ENCODE measurements around the gene SLC41A1.

Gene SLC41A1

DNA sequence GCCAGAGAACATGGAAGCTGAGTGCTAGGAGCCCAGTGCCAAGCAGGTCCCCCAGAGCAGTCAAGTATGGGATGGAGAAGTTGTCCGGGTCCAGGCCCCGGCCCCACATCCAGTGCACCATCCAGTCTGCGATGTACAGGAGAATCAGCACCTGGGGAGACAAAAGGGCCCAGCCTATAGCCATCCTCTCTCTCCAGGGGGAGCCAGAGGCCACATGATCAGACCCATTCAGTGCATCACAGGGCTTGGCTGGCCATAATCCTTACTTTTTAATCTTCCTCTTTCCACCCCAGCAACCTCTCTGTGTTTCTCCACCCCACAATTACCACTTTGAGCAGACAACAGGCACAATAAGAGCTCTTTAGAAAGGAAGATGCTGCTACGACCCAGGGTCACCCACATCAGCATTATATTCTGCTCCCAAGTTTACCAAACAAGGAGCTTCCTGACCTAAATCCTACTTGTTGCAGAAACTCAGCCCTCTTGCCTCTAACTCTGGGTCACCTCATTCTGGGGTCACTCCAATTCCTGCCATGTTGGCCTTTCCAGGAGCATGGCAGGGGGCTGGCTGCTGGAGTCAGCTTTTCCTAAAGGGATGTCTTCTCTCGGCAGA is 21.3 kb downstream of the SLC41A1 start:
- intact Hi-C loops (cut with micrococcal nuclease) = loop anchor here (1.0 to 5.0 kb wide), 3 partner anchors 115 to 316 kb away; no protein-coding TSS in a partner anchor
- H3K9me3 Mint-ChIP-seq = no peaks in the 10 kb centered on the region
- H3K27me3 Mint-ChIP-seq = no peaks in the 10 kb centered on the region
- no peaks in the 10 kb centered on the region for H3K36me3 Mint-ChIP-seq (ENCODE audit: low read depth)
- no peak overlapping the region for H3K27ac Mint-ChIP-seq
- no peak overlapping the region for H3K4me3 Mint-ChIP-seq
- peaks cover 27% of the 10 kb centered on the region for H3K4me1 Mint-ChIP-seq (ENCODE audit: low read depth)

DNA sequence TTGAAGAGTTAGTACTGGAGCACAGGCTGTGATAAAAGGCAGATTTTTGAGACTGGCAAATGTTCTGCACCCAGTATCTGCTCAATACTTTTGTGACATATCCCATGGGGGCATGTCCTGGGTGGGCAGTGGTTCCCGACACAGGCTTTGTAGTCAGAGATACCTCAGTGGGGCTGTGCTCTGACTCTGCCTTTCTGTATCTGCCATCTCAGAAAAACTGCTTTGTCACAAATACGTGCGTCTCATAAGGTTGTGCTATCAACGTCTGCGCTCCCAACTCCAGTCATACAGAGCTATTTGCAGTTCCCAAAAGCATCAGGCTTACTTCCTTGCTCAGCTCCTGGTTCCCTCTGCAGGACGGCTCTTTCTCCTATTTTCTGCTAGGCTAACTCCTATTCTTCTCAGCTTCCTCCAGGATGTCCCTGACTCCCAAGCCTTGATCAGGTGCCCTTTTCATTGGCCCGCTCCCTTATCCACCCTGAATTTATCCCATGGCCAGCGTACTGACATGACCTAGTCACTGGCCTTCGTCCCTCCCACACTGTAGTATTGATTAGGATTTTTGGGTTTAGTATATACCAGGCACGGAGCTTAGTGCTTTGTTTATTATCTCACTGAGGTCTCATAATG is 25.6 kb downstream of the SLC41A1 start:
- Mint-ChIP-seq H3K4me1 (ENCODE audit: low read depth) (peaks cover 17% of the 10 kb centered on the region), H3K27me3 (no peaks in the 10 kb centered on the region), H3K9me3 (no peaks in the 10 kb centered on the region), H3K4me3 (no peak overlapping the region), H3K36me3 (ENCODE audit: low read depth) (no peaks in the 10 kb centered on the region), H3K27ac (no peak overlapping the region)
- intact Hi-C loops (cut with micrococcal nuclease) = loop anchor here (5.0 kb wide), 1 partner anchor 330 kb away; the partner anchor contains the start of gene AVPR1B

DNA sequence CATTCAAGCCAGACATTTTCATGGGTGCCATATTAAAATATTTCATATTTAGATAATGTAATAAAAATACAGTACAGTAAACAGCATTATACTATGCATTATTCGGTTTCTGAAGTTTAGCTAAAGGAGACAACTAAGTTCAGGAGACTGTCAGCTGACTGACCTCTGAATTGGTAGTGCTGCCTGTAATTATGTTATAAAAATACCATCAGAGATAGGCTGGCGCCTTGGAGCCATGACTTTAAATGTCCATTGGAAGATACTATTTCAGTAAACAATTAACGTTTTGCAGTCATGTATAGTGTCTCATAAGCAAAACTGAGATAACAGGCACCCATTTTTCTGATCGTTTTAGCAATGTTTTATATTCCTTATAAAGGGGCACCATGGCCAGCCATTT is 26.4 kb downstream of the SLC41A1 start:
- Mint-ChIP-seq H3K4me1 (ENCODE audit: low read depth) (peaks cover 13% of the 10 kb centered on the region), H3K36me3 (ENCODE audit: low read depth) (no peaks in the 10 kb centered on the region), H3K27me3 (no peaks in the 10 kb centered on the region), H3K9me3 (no peaks in the 10 kb centered on the region), H3K4me3 (no peak overlapping the region), H3K27ac (no peak overlapping the region)
- intact Hi-C loops (cut with micrococcal nuclease) = loop anchor here (5.0 kb wide), 1 partner anchor 331 kb away; the partner anchor contains the start of gene AVPR1B

- H3K4me3 Mint-ChIP-seq = no peak overlapping the region
- intact Hi-C loops (cut with micrococcal nuclease) = loop anchor here (5.0 kb wide), 1 partner anchor 332 kb away; the partner anchor contains the start of gene AVPR1B
- no peaks in the 10 kb centered on the region for H3K27me3 Mint-ChIP-seq
- H3K9me3 Mint-ChIP-seq = no peaks in the 10 kb centered on the region
- H3K36me3 Mint-ChIP-seq (ENCODE audit: low read depth) = no peaks in the 10 kb centered on the region
- H3K27ac Mint-ChIP-seq = no peak overlapping the region
- peaks cover 12% of the 10 kb centered on the region for H3K4me1 Mint-ChIP-seq (ENCODE audit: low read depth)
These were observed 27.6 kb downstream of the SLC41A1 start for GRCh38 chr1:205785446-205785845.

DNA sequence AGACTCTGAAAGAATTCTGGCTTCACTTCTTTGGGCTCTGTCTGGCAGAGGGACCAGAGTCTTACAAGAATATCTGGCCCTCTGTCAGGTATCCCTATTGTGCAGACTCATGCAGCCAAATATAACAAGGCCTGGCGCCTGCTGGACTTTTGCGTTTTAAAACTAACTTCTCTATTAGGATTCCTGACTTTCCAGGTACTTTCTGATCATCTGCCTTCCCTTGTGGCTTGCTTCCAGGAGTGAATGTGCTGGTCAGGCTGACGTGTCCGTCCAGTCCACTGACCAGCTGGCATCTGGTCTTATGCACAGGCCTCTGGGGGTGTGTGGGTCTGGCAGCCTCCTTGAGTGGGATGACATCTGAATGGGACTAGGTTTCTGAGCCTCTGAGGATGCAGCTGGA is 29.1 kb downstream of the SLC41A1 start:
- intact Hi-C loops (cut with micrococcal nuclease) = no loop called here
- no peak overlapping the region for H3K27ac Mint-ChIP-seq
- peaks cover 9% of the 10 kb centered on the region for H3K4me1 Mint-ChIP-seq (ENCODE audit: low read depth)
- H3K9me3 Mint-ChIP-seq = no peaks in the 10 kb centered on the region
- H3K27me3 Mint-ChIP-seq = no peaks in the 10 kb centered on the region
- H3K4me3 Mint-ChIP-seq = no peak overlapping the region
- no peaks in the 10 kb centered on the region for H3K36me3 Mint-ChIP-seq (ENCODE audit: low read depth)

DNA sequence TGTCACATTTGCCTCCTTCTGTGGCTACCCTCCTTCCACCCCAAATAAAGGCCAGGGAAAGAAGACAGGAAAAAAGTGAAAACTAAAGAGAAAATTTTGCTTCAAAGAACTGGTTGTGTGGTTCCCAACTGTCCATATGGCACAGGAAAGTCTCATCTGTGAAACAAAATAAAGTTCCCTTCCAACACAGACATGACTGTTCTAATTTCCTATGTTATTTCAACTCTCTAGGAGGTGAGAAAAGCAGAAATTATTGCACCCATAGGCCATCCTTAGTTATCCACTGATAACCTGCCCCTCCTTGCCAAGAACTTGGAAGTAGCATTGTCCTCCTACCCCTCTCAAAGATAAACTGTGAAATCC is 29.6 kb downstream of the SLC41A1 start:
- no peaks in the 10 kb centered on the region for H3K9me3 Mint-ChIP-seq
- H3K27ac Mint-ChIP-seq = no peak overlapping the region
- H3K27me3 Mint-ChIP-seq = no peaks in the 10 kb centered on the region
- intact Hi-C loops (cut with micrococcal nuclease) = no loop called here
- H3K4me1 Mint-ChIP-seq (ENCODE audit: low read depth) = peaks cover 14% of the 10 kb centered on the region
- H3K36me3 Mint-ChIP-seq (ENCODE audit: low read depth) = no peaks in the 10 kb centered on the region
- no peak overlapping the region for H3K4me3 Mint-ChIP-seq

GRCh38 chr1:205782627-205783432 is 30.2 kb downstream of the SLC41A1 start:
- intact Hi-C loops (cut with micrococcal nuclease) = no loop called here
- H3K9me3 Mint-ChIP-seq = no peaks in the 10 kb centered on the region
- H3K27me3 Mint-ChIP-seq = no peaks in the 10 kb centered on the region
- H3K4me3 Mint-ChIP-seq = no peak overlapping the region
- H3K4me1 Mint-ChIP-seq (ENCODE audit: low read depth) = peaks cover 20% of the 10 kb centered on the region
- no peaks in the 10 kb centered on the region for H3K36me3 Mint-ChIP-seq (ENCODE audit: low read depth)
- no peak overlapping the region for H3K27ac Mint-ChIP-seq

DNA sequence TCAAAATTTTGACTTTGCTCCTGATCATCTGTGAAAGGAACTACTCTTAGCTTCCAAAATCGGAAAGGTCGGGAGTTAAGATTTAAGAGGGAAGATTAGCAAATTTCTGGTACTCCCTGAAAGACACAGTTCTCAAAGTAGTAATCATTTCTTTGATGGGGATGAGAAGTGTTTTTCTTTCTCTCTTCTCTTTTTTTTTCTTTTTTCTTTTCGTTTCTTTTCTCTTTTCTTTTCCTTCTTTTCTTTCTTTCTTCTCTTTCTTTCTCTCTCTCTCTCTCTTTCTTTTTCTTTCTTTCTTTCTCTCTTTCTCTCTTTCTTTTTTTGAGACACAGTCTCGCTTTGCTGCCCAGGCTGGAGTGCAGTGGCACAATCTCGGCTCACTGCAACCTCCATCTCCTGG is 32.7 kb downstream of the SLC41A1 start:
- peaks cover 2% of the 10 kb centered on the region for H3K36me3 Mint-ChIP-seq (ENCODE audit: low read depth)
- H3K27ac Mint-ChIP-seq = peak overlapping the region; percentile 39
- no peaks in the 10 kb centered on the region for H3K9me3 Mint-ChIP-seq
- H3K4me3 Mint-ChIP-seq = no peak overlapping the region
- H3K27me3 Mint-ChIP-seq = no peaks in the 10 kb centered on the region
- intact Hi-C loops (cut with micrococcal nuclease) = no loop called here
- peaks cover 25% of the 10 kb centered on the region for H3K4me1 Mint-ChIP-seq (ENCODE audit: low read depth)

DNA sequence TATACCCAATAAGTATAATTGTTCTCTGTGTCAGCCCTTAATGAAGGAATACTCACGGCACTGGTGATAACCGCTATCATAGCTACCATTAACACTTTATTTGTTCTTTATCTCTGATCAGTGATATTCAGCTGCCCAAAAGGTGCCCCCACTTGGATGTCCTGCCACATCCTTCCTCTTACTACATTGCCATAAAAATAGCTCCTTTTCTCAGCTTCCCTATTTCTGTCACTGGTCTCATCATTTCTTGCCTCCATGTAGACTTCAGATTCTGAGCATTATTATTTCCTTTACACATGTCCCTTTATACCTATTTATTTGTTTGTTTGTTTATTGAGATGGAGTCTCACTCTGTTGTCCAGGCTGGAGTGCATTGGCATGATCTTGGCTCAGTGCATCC is 35.0 kb downstream of the SLC41A1 start:
- Mint-ChIP-seq H3K36me3 (ENCODE audit: low read depth) (peaks cover 11% of the 10 kb centered on the region), H3K9me3 (no peaks in the 10 kb centered on the region), H3K4me1 (ENCODE audit: low read depth) (peaks cover 43% of the 10 kb centered on the region), H3K27ac (no peak overlapping the region), H3K4me3 (no peak overlapping the region), H3K27me3 (no peaks in the 10 kb centered on the region)
- intact Hi-C loops (cut with micrococcal nuclease) = no loop called here

GRCh38 chr1:205775717-205776056 is 37.3 kb downstream of the SLC41A1 start:
- Mint-ChIP-seq H3K4me3 (peak overlapping the region; percentile 86), H3K36me3 (ENCODE audit: low read depth) (peaks cover 28% of the 10 kb centered on the region), H3K27me3 (no peaks in the 10 kb centered on the region), H3K4me1 (ENCODE audit: low read depth) (peaks cover 43% of the 10 kb centered on the region), H3K27ac (peak overlapping the region; percentile 89), H3K9me3 (no peaks in the 10 kb centered on the region)
- intact Hi-C loops (cut with micrococcal nuclease) = loop anchor here (2.0 kb wide), 1 partner anchor 27 kb away; no protein-coding TSS in a partner anchor

GRCh38 chr1:205775015-205775716 is 37.8 kb downstream of the SLC41A1 start, which contains the start of gene RAB29:
RAB29 (minus strand) TSS chr1:205775482; CDS start chr1:205774956, 526 bp downstream.
- peaks cover 43% of the 10 kb centered on the region for H3K4me1 Mint-ChIP-seq (ENCODE audit: low read depth)
- no peaks in the 10 kb centered on the region for H3K27me3 Mint-ChIP-seq
- H3K27ac Mint-ChIP-seq = peak within 1 kb of the TSS; percentile 89
- H3K36me3 Mint-ChIP-seq (ENCODE audit: low read depth) = peaks cover 33% of the 10 kb centered on the region
- intact Hi-C loops (cut with micrococcal nuclease) = loop anchor here (2.0 kb wide), 1 partner anchor 26 kb away; no protein-coding TSS in a partner anchor
- H3K9me3 Mint-ChIP-seq = no peaks in the 10 kb centered on the region
- peak within 1 kb of the TSS; percentile 86 for H3K4me3 Mint-ChIP-seq

DNA sequence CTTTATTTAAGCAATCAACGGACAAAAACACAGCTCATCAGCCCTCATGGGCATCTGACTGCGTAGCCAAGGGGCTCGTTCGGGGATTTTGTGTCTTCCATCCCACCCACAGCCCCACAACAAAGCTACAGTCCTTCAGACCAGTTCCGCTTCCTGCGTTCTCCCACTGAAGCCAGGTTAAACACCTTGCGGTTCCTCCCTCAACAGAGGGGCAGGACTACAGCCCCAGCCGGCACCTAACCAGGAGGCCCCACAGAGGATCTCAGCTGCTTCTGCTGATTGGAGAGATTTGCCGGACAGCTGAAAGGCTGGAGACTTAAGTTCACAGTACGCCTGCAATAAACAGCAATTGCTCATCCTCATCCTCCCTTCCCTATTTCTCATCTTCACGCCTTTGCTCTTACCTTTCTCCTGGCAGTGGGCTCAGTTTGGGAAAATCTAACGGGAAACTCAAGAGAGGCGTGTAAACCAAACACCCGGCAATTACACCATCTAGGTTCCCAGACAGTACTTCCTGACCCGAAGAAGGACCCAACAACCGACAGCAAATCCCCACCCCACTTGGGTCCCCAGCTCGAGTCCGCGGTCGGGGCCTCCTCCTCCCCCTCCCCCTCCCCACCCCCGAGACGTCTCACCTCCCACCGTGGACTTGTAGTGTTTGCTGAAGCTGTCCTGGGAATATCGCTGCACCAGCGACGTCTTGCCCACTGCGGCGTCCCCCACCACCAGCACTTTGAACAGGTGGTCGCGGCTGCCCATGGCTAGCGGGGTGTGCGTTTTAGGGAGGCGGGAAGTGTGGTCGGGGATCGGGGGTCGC is 38.6 kb downstream of the SLC41A1 start:
- Mint-ChIP-seq H3K36me3 (ENCODE audit: low read depth) (peaks cover 40% of the 10 kb centered on the region), H3K27me3 (no peaks in the 10 kb centered on the region), H3K4me3 (peak overlapping the region; percentile 86), H3K9me3 (no peaks in the 10 kb centered on the region), H3K4me1 (ENCODE audit: low read depth) (peaks cover 43% of the 10 kb centered on the region), H3K27ac (peak overlapping the region; percentile 89)
- intact Hi-C loops (cut with micrococcal nuclease) = loop anchor here (2.0 kb wide), 1 partner anchor 26 kb away; no protein-coding TSS in a partner anchor

DNA sequence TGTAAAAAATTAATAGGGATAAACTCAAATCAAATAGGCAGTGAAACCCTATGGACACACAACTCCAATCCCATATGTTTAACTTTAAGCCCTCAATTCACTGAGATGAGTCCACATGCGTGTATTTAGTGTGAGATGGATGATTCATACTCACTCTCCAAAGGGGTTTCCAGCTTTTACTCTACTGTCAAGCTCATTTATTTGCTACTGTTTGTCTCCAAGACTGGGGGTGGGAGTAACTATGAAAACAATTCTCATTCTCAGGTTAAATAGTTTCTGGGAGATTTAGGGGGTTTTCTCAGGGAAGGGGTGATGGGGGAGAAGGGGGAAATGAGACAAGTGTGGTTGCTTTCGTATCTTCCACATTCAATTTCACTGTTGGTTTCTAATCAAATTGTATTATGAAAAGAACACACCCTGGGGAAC is 40.4 kb downstream of the SLC41A1 start:
- Mint-ChIP-seq H3K9me3 (no peaks in the 10 kb centered on the region), H3K4me1 (ENCODE audit: low read depth) (peaks cover 28% of the 10 kb centered on the region)

More for the DNA sequence above, 40.4 kb downstream of the SLC41A1 start:
- Mint-ChIP-seq H3K36me3 (ENCODE audit: low read depth) (peaks cover 58% of the 10 kb centered on the region), H3K27ac (no peak overlapping the region), H3K4me3 (no peak overlapping the region), H3K27me3 (no peaks in the 10 kb centered on the region)
- intact Hi-C loops (cut with micrococcal nuclease) = no loop called here
